HCT116 (cell line): Measurements from ENCODE around the gene FBXW2. TPM values are rescaled to one million over a fixed set of nuclear protein-coding genes. Genes with fewer than 3 reads are reported as not detected.

Experiments used
- ATAC-seq: fragments of 200-7000 bp; cut with Tn5 transposase; 2 replicates; pipeline ENCODE4 v1.9.1; 2020; ENCODE audit warnings: mild to moderate bottlenecking, moderate library complexity
- BruUV-seq: library from RNA; stranded (reverse); fragments of 400-500 nt; replicated peaks from 2 replicates; lab custom pipeline; 2021; lab: Mats Ljungman, UMichigan
- CTCF ChIA-PET: fragments of 300-600 bp; sonication (Branson Sonifier 250); formaldehyde crosslinking; loops from one replicate; lab custom pipeline; 2021; ENCODE audit warnings: antibody characterized with exemption; lab: Charles Lee
- POLR2A ChIA-PET: fragments of 300-600, 350-600 bp; sonication (Branson Sonifier 250); formaldehyde crosslinking; loops from one replicate; lab custom pipeline; 2021; ENCODE audit warnings: antibody characterized with exemption; lab: Charles Lee
- RAD21 ChIA-PET, 2 experiments: fragments of 300-600 bp; sonication (Branson Sonifier 250); formaldehyde crosslinking; loops; one replicate each; lab custom pipeline; 2023; ENCODE audit warnings: low total read pairs in 2 of 2; ENCODE audit not compliant: uncharacterized antibody in 2 of 2, unreplicated experiment in 2 of 2, low non-redundant PET in 1 of 2; lab: Charles Lee
- DNase-seq: peaks from one replicate; pipeline ENCODE4 v3.0.0-alpha.2; 2010; ENCODE audit warnings: low read depth, low spot score
- H2AFZ ChIP-seq: fragments of 200-600 bp; shearing (Covaris generic), sonication (generic); 2 replicates; pipeline ENCODE4 v1.6.1; 2017; ENCODE audit warnings: low read depth, mixed run types, mixed read lengths, antibody characterized with exemption, low read length; ENCODE audit not compliant: poor library complexity, severe bottlenecking
- H3K27ac ChIP-seq: 2 replicates; pipeline ENCODE4 v1.5.1; 2012; ENCODE audit warnings: low read depth, low read length
- H3K27me3 ChIP-seq: fragments of 200-600 bp; sonication (generic); 2 replicates; pipeline ENCODE4 v1.6.1; 2016; ENCODE audit warnings: mixed run types, low read length, mixed read lengths; ENCODE audit not compliant: insufficient read depth
- H3K36me3 ChIP-seq, 2 experiments: fragments of 200-500 bp in 1 of 2; fragments of 200-600 bp in 1 of 2; sonication (Bioruptor generic) in 1 of 2; sonication (generic) in 1 of 2; 2 replicates each; pipeline versions ENCODE4 v1.5.1 to v1.6.1; 2014 to 2016; ENCODE audit warnings: low read length in 2 of 2, inconsistent platforms in 1 of 2, mixed read lengths in 1 of 2, mixed run types in 1 of 2; ENCODE audit not compliant: insufficient read depth in 2 of 2, control insufficient read depth in 1 of 2
- H3K4me1 ChIP-seq, 2 experiments: fragments of 200-600 bp in 1 of 2; sonication (generic) in 1 of 2; 2 replicates each; pipeline versions ENCODE4 v1.5.1 to v1.6.1; 2012 to 2017; ENCODE audit warnings: low read length in 2 of 2, inconsistent platforms in 1 of 2, mild to moderate bottlenecking in 1 of 2, mixed read lengths in 1 of 2, mixed run types in 1 of 2, moderate library complexity in 1 of 2; ENCODE audit not compliant: insufficient read depth in 2 of 2, control insufficient read depth in 1 of 2
- H3K4me2 ChIP-seq: fragments of 200-600 bp; sonication (generic); 2 replicates; pipeline ENCODE4 v1.6.1; 2017; ENCODE audit warnings: mixed run types, low read length, mixed read lengths
- H3K4me3 ChIP-seq, 2 experiments: fragments of 200-600 bp in 1 of 2; sonication (generic) in 1 of 2; replicated peaks in 1 of 2; 2 replicates each; pipeline ENCODE4 v1.5.1; 2011 to 2016; ENCODE audit warnings: low read length in 2 of 2, control low read depth in 1 of 2, low read depth in 1 of 2, mild to moderate bottlenecking in 1 of 2, mixed read lengths in 1 of 2, mixed run types in 1 of 2
- H3K79me2 ChIP-seq: fragments of 200-600 bp; sonication (generic); 2 replicates; pipeline ENCODE4 v1.6.1; 2017; ENCODE audit warnings: mild to moderate bottlenecking, mixed run types, low read length, moderate library complexity, mixed read lengths; ENCODE audit not compliant: insufficient read depth
- H3K9ac ChIP-seq: fragments of 200-600 bp; sonication (generic); 2 replicates; pipeline ENCODE4 v1.6.1; 2016; ENCODE audit warnings: low read length, mixed read lengths
- H3K9me2 ChIP-seq: fragments of 200-600 bp; sonication (generic), shearing (Covaris generic); 2 replicates; pipeline ENCODE4 v1.6.1; 2017; ENCODE audit warnings: mixed run types, mild to moderate bottlenecking, moderate library complexity; ENCODE audit not compliant: insufficient read depth
- H3K9me3 ChIP-seq, 2 experiments: fragments of 200-500 bp in 1 of 2; fragments of 200-600 bp in 1 of 2; sonication (Bioruptor generic) in 1 of 2; sonication (generic) in 1 of 2; 2 replicates each; pipeline ENCODE4 v1.6.1; 2014 to 2017; ENCODE audit warnings: low read length in 2 of 2, mixed read lengths in 2 of 2, inconsistent platforms in 1 of 2, low read depth in 1 of 2, mild to moderate bottlenecking in 1 of 2, mixed run types in 1 of 2, moderate library complexity in 1 of 2; ENCODE audit not compliant: control insufficient read depth in 1 of 2, insufficient read depth in 1 of 2
- H4K20me1 ChIP-seq: fragments of 200-600 bp; sonication (generic), shearing (Covaris generic); 2 replicates; pipeline ENCODE4 v1.6.1; 2017; ENCODE audit warnings: mixed run types, mild to moderate bottlenecking, moderate library complexity; ENCODE audit not compliant: insufficient read depth
- EZH2 ChIP-seq: fragments of 200-600 bp; sonication (generic); IDR thresholded peaks from 2 replicates; pipeline ENCODE4 v1.6.1; 2017; ENCODE audit warnings: antibody characterized with exemption, mixed run types
- JUND ChIP-seq: IDR thresholded peaks from 2 replicates; pipeline ENCODE4 v1.6.1; 2012
- MAX ChIP-seq: IDR thresholded peaks from 2 replicates; pipeline ENCODE4 v1.6.1; 2012
- POLR2AphosphoS5 ChIP-seq: IDR thresholded peaks from 2 replicates; pipeline ENCODE4 v1.6.1; 2011; ENCODE audit warnings: mild to moderate bottlenecking, low read depth, low read length, moderate library complexity
- RAD21 ChIP-seq: IDR thresholded peaks from 2 replicates; pipeline ENCODE4 v1.6.1; 2012; ENCODE audit warnings: low read depth, mild to moderate bottlenecking
- SRF ChIP-seq: IDR thresholded peaks from 2 replicates; pipeline ENCODE4 v1.6.1; 2012; ENCODE audit warnings: low read depth
- YY1 ChIP-seq: IDR thresholded peaks from 2 replicates; pipeline ENCODE4 v1.6.1; 2011; ENCODE audit warnings: low read length, low read depth, moderate library complexity, mild to moderate bottlenecking; ENCODE audit not compliant: insufficient replicate concordance; ENCODE audit errors: extremely low read depth
- ZFX ChIP-seq: fragments of 450-650 bp; IDR thresholded peaks from 2 replicates; pipeline ENCODE4 v1.6.1; 2017
- ZNF274 ChIP-seq: fragments of 200-500 bp; sonication (Bioruptor generic); IDR thresholded peaks from 2 replicates; pipeline ENCODE4 v1.6.1; 2014; ENCODE audit warnings: mild to moderate bottlenecking, low read depth, low read length, inconsistent platforms
- intact Hi-C: fragments of 100-400 bp; cut with micrococcal nuclease; formaldehyde crosslinking; loops from 2 replicates; pipeline ENCODE4 v1.10.0; 2022
- total RNA-seq: library from RNA; stranded (reverse); gene quantifications from one replicate; pipeline ENCODE4 v1.2.1, GENCODE V29; 2021; ENCODE audit not compliant: unreplicated experiment
- TF ChIP-seq, protein P1 (sequence below): IDR thresholded peaks from 2 replicates; pipeline ENCODE4 v1.6.1; 2012; ENCODE audit warnings: low read depth

Gene FBXW2
- total RNA-seq, 1 experiment from 2014 or later: 59.6 TPM

DNA sequence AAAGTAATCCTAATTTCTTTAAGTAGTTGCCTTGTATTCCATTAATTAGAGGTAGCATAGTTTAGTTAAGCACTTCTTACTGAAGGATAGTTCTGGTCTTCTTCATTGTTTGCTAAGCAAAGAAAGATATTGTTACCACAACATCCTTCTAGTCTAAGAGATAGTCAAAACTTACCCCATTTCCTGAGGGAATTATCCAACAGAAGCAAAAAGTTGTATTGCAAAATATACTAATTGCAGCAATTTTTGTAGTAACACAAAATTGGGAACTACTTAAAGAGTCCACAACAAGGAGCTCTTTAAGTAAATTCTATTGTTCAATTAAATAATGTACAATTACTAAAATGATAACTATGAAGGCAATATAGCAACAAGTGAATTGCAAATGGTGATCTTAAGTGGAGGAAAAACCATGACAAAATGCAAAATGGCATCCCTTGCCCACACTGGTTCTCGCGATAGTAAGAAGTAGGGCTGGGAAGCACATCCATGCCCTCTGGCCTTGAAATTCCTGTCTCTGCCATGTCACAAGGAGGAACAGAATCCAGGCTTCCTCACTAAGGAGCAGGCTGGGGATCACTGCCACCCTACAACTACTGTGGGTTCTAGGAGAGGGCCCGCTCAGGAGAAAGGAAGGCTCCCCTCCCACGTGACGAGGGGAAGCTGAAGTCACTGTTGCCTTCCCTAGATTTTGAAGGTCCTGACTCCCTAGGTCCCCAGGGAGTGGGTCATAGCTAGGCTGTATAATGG lies 55.6 kb downstream of the FBXW2 start (continued):
- TF ChIP-seq YY1: no peak

GRCh38 chr9:120736881-120737280 lies 56.3 kb downstream of the FBXW2 start:
- ChIA-PET CTCF (interaction anchor here (0.6 kb wide), 1 partner anchor 157 kb away, joined by 3 read pairs; the partner anchor contains the start of gene CDK5RAP2), POLR2A (no interaction called here), RAD21 (no interaction called here)
- Histone ChIP-seq H3K27ac (no peak overlapping the region), H3K4me3 (no peak overlapping the region), H3K9me2 (0 out of 2 replicates have a peak, but pooled peaks cover 7% of the 10 kb centered on the region), H2AFZ (no peak overlapping the region), H3K27me3 (no peaks in the 10 kb centered on the region), H3K36me3 (no peaks in the 10 kb centered on the region), H3K9ac (no peak overlapping the region), H3K4me2 (no peak overlapping the region), H3K79me2 (no peaks in the 10 kb centered on the region), H4K20me1 (no peaks in the 10 kb centered on the region), H3K9me3 (no peaks in the 10 kb centered on the region), H3K4me1 (no peaks in the 10 kb centered on the region)
- ATAC-seq (no peak), DNase-seq (no peak)
- intact Hi-C loops: no loop called here
- TF ChIP-seq JUND (no peak), SRF (no peak), EZH2 (no peak), ZFX (no peak), RAD21 (no peak), ZNF274 (no peak), POLR2AphosphoS5 (no peak), MAX (no peak)
- TF ChIP-seq, protein P1, sequence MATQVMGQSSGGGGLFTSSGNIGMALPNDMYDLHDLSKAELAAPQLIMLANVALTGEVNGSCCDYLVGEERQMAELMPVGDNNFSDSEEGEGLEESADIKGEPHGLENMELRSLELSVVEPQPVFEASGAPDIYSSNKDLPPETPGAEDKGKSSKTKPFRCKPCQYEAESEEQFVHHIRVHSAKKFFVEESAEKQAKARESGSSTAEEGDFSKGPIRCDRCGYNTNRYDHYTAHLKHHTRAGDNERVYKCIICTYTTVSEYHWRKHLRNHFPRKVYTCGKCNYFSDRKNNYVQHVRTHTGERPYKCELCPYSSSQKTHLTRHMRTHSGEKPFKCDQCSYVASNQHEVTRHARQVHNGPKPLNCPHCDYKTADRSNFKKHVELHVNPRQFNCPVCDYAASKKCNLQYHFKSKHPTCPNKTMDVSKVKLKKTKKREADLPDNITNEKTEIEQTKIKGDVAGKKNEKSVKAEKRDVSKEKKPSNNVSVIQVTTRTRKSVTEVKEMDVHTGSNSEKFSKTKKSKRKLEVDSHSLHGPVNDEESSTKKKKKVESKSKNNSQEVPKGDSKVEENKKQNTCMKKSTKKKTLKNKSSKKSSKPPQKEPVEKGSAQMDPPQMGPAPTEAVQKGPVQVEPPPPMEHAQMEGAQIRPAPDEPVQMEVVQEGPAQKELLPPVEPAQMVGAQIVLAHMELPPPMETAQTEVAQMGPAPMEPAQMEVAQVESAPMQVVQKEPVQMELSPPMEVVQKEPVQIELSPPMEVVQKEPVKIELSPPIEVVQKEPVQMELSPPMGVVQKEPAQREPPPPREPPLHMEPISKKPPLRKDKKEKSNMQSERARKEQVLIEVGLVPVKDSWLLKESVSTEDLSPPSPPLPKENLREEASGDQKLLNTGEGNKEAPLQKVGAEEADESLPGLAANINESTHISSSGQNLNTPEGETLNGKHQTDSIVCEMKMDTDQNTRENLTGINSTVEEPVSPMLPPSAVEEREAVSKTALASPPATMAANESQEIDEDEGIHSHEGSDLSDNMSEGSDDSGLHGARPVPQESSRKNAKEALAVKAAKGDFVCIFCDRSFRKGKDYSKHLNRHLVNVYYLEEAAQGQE: no peak
- no TSS peak for BruUV-seq
